ENCODE results near the gene SCAANT1.

SCAANT1 gene

GRCh38 chr3:63886858-63887257, 25.3 kb downstream of the SCAANT1 start:
- Histone ChIP-seq H2AFZ (ENCODE audit: low read length) (no peak overlapping the region), H3K9me2 (ENCODE audit: low read depth, low read length) (no peaks in the 10 kb centered on the region), H3K27me3 (ENCODE audit: insufficient read depth, low read length) (no peaks in the 10 kb centered on the region), H3K79me2 (ENCODE audit: insufficient read depth, low read length) (peaks cover 74% of the 10 kb centered on the region), H3K4me1 (ENCODE audit: insufficient read depth, low read length, severe bottlenecking) (no peaks in the 10 kb centered on the region), H3F3A (ENCODE audit: insufficient read depth, low read length) (no peaks in the 10 kb centered on the region), H3K9me3 (ENCODE audit: low read length) (no peaks in the 10 kb centered on the region), H3K9ac (ENCODE audit: low read length) (no peak overlapping the region), H4K20me1 (ENCODE audit: insufficient read depth, low read length) (no peaks in the 10 kb centered on the region), H3K4me3 (ENCODE audit: low read depth, low read length, poor library complexity, severe bottlenecking) (no peak overlapping the region), H3K36me3 (ENCODE audit: insufficient read depth, low read length) (peaks cover 13% of the 10 kb centered on the region; the same call in 1 of the 2 replicates), H3K27ac (ENCODE audit: low read depth, low read length, poor library complexity, severe bottlenecking) (no peak overlapping the region), H3K4me2 (ENCODE audit: low read length) (no peak overlapping the region)
- no peak for TF ChIP-seq EZH2 (IDR thresholded peaks at IDR 0.05; ENCODE audit: borderline replicate concordance, low read length)
- TF ChIP-seq CTCF (IDR thresholded peaks at IDR 0.05; ENCODE audit: low read length), result no peak

GRCh38 chr3:63880653-63881052, 31.5 kb downstream of the SCAANT1 start:
- Histone ChIP-seq H3K9me2 (ENCODE audit: low read depth, low read length) (no peaks in the 10 kb centered on the region), H3K27me3 (ENCODE audit: insufficient read depth, low read length) (no peaks in the 10 kb centered on the region), H3K36me3 (ENCODE audit: insufficient read depth, low read length) (peaks cover 7% of the 10 kb centered on the region; the same call in 1 of the 2 replicates), H2AFZ (ENCODE audit: low read length) (no peak overlapping the region), H3K9ac (ENCODE audit: low read length) (no peak overlapping the region), H3F3A (ENCODE audit: insufficient read depth, low read length) (no peaks in the 10 kb centered on the region), H3K4me2 (ENCODE audit: low read length) (no peak overlapping the region), H3K27ac (ENCODE audit: low read depth, low read length, poor library complexity, severe bottlenecking) (no peak overlapping the region), H3K9me3 (ENCODE audit: low read length) (no peaks in the 10 kb centered on the region), H3K4me1 (ENCODE audit: insufficient read depth, low read length, severe bottlenecking) (peaks cover 19% of the 10 kb centered on the region), H3K4me3 (ENCODE audit: low read depth, low read length, poor library complexity, severe bottlenecking) (no peak overlapping the region), H4K20me1 (ENCODE audit: insufficient read depth, low read length) (no peaks in the 10 kb centered on the region), H3K79me2 (ENCODE audit: insufficient read depth, low read length) (peaks cover 94% of the 10 kb centered on the region)
- TF ChIP-seq CTCF (IDR thresholded peaks at IDR 0.05; ENCODE audit: low read length), result no peak
- no peak for TF ChIP-seq EZH2 (IDR thresholded peaks at IDR 0.05; ENCODE audit: borderline replicate concordance, low read length)

GRCh38 chr3:63878394-63879060, 33.7 kb downstream of the SCAANT1 start:
- H3K9ac ChIP-seq (ENCODE audit: low read length), result no peak overlapping the region
- no peaks in the 10 kb centered on the region for H3F3A ChIP-seq (ENCODE audit: insufficient read depth, low read length)
- H3K36me3 ChIP-seq (ENCODE audit: insufficient read depth, low read length), result no peaks in the 10 kb centered on the region
- H4K20me1 ChIP-seq (ENCODE audit: insufficient read depth, low read length), result no peaks in the 10 kb centered on the region
- no peaks in the 10 kb centered on the region for H3K9me3 ChIP-seq (ENCODE audit: low read length)
- H3K79me2 ChIP-seq (ENCODE audit: insufficient read depth, low read length), result peaks cover 96% of the 10 kb centered on the region
- H3K4me1 ChIP-seq (ENCODE audit: insufficient read depth, low read length, severe bottlenecking), result peaks cover 27% of the 10 kb centered on the region
- H3K9me2 ChIP-seq (ENCODE audit: low read depth, low read length), result no peaks in the 10 kb centered on the region
- no peak overlapping the region for H3K27ac ChIP-seq (ENCODE audit: low read depth, low read length, poor library complexity, severe bottlenecking)
- H3K4me2 ChIP-seq (ENCODE audit: low read length), result no peak overlapping the region
- no peak overlapping the region for H2AFZ ChIP-seq (ENCODE audit: low read length)
- H3K27me3 ChIP-seq (ENCODE audit: insufficient read depth, low read length), result no peaks in the 10 kb centered on the region
- H3K4me3 ChIP-seq (ENCODE audit: low read depth, low read length, poor library complexity, severe bottlenecking), result no peak overlapping the region
- TF ChIP-seq EZH2 (IDR thresholded peaks at IDR 0.05; ENCODE audit: borderline replicate concordance, low read length) (no peak), CTCF (IDR thresholded peaks at IDR 0.05; ENCODE audit: low read length) (no peak)
